IMR-90 (cell line): Measurements from ENCODE around the gene HOXB8. TPM values are rescaled to one million over a fixed set of nuclear protein-coding genes. Genes with fewer than 3 reads are reported as not detected.
A peak's percentile ranks its signal among the peaks of the same experiment; 100 is the strongest.

Source experiments
- ATAC-seq: fragments of 200-7000 bp; cut with Tn5 transposase; 2 replicates; pipeline ENCODE4 v1.9.1; 2020; ENCODE audit warnings: low read depth, mild to moderate bottlenecking, moderate library complexity
- BruUV-seq: library from RNA; stranded (reverse); fragments of 400-500 nt; replicated peaks from 2 replicates; lab custom pipeline; 2021; lab: Mats Ljungman, UMichigan
- CTCF ChIA-PET: fragments of 300-600 bp; formaldehyde crosslinking; extraction: SDS; loops from one replicate; lab custom pipeline; 2021; ENCODE audit warnings: antibody characterized with exemption; lab: Yijun Ruan, JAX
- POLR2A ChIA-PET: fragments of 300-600 bp; sonication (Branson Sonifier 250); formaldehyde crosslinking; loops from one replicate; lab custom pipeline; 2022; ENCODE audit warnings: antibody characterized with exemption; ENCODE audit not compliant: unreplicated experiment; lab: Charles Lee
- DNase-seq: peaks from one replicate; pipeline ENCODE4 v3.0.0; 2013
- H2AFZ ChIP-seq: replicated peaks from 2 replicates; pipeline ENCODE3; 2013; ENCODE audit warnings: low read length, mild to moderate bottlenecking; ENCODE audit not compliant: poor library complexity
- H2AK5ac ChIP-seq: 2 replicates; pipeline ENCODE4 v1.6.1; 2013; ENCODE audit warnings: low read depth, low read length, inconsistent platforms
- H2AK9ac ChIP-seq: replicated peaks from 2 replicates; pipeline ENCODE3; 2013; ENCODE audit warnings: mild to moderate bottlenecking, low read depth, low read length, moderate library complexity; ENCODE audit not compliant: poor library complexity
- H2BK120ac ChIP-seq: 2 replicates; pipeline ENCODE4 v1.6.1; 2013; ENCODE audit warnings: low read depth, low read length, inconsistent platforms
- H2BK15ac ChIP-seq: 3 replicates; pipeline ENCODE4 v1.6.1; 2013; ENCODE audit warnings: low read depth, low read length, inconsistent platforms
- H2BK20ac ChIP-seq: 2 replicates; pipeline ENCODE4 v1.6.1; 2013; ENCODE audit warnings: low read depth, mild to moderate bottlenecking, inconsistent platforms, low read length, moderate library complexity
- H2BK5ac ChIP-seq: 2 replicates; pipeline ENCODE4 v1.6.1; 2013; ENCODE audit warnings: mild to moderate bottlenecking, low read depth, low read length, inconsistent platforms; ENCODE audit not compliant: poor library complexity, severe bottlenecking
- H3K14ac ChIP-seq: replicated peaks from 2 replicates; pipeline ENCODE4 v1.6.1; 2013; ENCODE audit warnings: low read depth, low read length, inconsistent platforms
- H3K18ac ChIP-seq: 2 replicates; pipeline ENCODE4 v1.6.1; 2013; ENCODE audit warnings: low read depth, low read length, control low read depth
- H3K23ac ChIP-seq: 2 replicates; pipeline ENCODE4 v1.6.1; 2013; ENCODE audit warnings: low read depth, low read length, inconsistent platforms
- H3K27ac ChIP-seq: 2 replicates; pipeline ENCODE4 v1.5.1; 2013; ENCODE audit warnings: mild to moderate bottlenecking, control low read depth, low read length; ENCODE audit not compliant: insufficient read depth
- H3K27me3 ChIP-seq: 2 replicates; pipeline ENCODE4 v1.6.1; 2013; ENCODE audit warnings: low read length; ENCODE audit not compliant: control insufficient read depth, insufficient read depth
- H3K36me3 ChIP-seq: 2 replicates; pipeline ENCODE4 v1.6.1; 2013; ENCODE audit warnings: low read length, mixed read lengths; ENCODE audit not compliant: control insufficient read depth, insufficient read depth
- H3K4ac ChIP-seq: 2 replicates; pipeline ENCODE4 v1.6.1; 2013; ENCODE audit warnings: low read depth, low read length, inconsistent platforms
- H3K4me1 ChIP-seq: 2 replicates; pipeline ENCODE4 v1.6.1; 2013; ENCODE audit warnings: low read length, mixed read lengths; ENCODE audit not compliant: control insufficient read depth, insufficient read depth
- H3K4me2 ChIP-seq: 2 replicates; pipeline ENCODE4 v1.6.1; 2013; ENCODE audit warnings: low read depth, mild to moderate bottlenecking, control low read depth, low read length, moderate library complexity
- H3K4me3 ChIP-seq: 2 replicates; pipeline ENCODE4 v1.5.1; 2013; ENCODE audit warnings: low read depth, mild to moderate bottlenecking, control low read depth, low read length, moderate library complexity; ENCODE audit not compliant: insufficient read depth
- H3K56ac ChIP-seq: 2 replicates; pipeline ENCODE4 v1.6.1; 2013; ENCODE audit warnings: low read length, inconsistent platforms; ENCODE audit not compliant: insufficient read depth; ENCODE audit errors: extremely low read depth
- H3K79me1 ChIP-seq, 2 experiments: 2 replicates each; pipeline ENCODE4 v1.6.1; 2013; ENCODE audit warnings: low read length in 2 of 2, inconsistent platforms in 1 of 2, low read depth in 1 of 2
- H3K9ac ChIP-seq: 2 replicates; pipeline ENCODE4 v1.6.1; 2013; ENCODE audit warnings: low read depth, low read length, control low read depth
- H3K9me1 ChIP-seq: 2 replicates; pipeline ENCODE4 v1.6.1; 2013; ENCODE audit warnings: low read length, inconsistent platforms; ENCODE audit not compliant: insufficient read depth
- H3K9me3 ChIP-seq: 2 replicates; pipeline ENCODE4 v1.6.1; 2013; ENCODE audit warnings: low read length; ENCODE audit not compliant: control insufficient read depth, insufficient read depth
- H4K20me1 ChIP-seq: 2 replicates; pipeline ENCODE4 v1.6.1; 2013; ENCODE audit warnings: low read length, inconsistent platforms; ENCODE audit not compliant: insufficient read depth
- H4K5ac ChIP-seq: 2 replicates; pipeline ENCODE4 v1.6.1; 2013; ENCODE audit warnings: mild to moderate bottlenecking, low read depth, low read length, control low read depth
- H4K8ac ChIP-seq, 2 experiments: 2 replicates each; pipeline ENCODE4 v1.6.1; 2013; ENCODE audit warnings: low read depth in 2 of 2, low read length in 2 of 2, control low read depth in 1 of 2, inconsistent platforms in 1 of 2
- H4K91ac ChIP-seq: 2 replicates; pipeline ENCODE4 v1.6.1; 2013; ENCODE audit warnings: low read depth, low read length, inconsistent platforms; ENCODE audit not compliant: insufficient read depth
- CEBPB ChIP-seq: IDR thresholded peaks from 2 replicates; pipeline ENCODE4 v1.6.1; 2012; ENCODE audit warnings: low read depth, low read length, improper control_type of control experiment
- MXI1 ChIP-seq: IDR thresholded peaks from 2 replicates; pipeline ENCODE4 v1.6.1; 2012; ENCODE audit warnings: low read depth, mild to moderate bottlenecking, low read length, moderate library complexity, borderline replicate concordance
- whole genome bisulfite sequencing, 2 experiments: methylation state at CpG; one replicate each; pipeline versions ENCODE4 v1.1.5 to v1.1.7; 2013; ENCODE audit warnings: missing lambda C conversion rate in 2 of 2; ENCODE audit not compliant: insufficient read length in 1 of 2; ENCODE audit errors: extremely low coverage in 2 of 2; 5-methylcytosine and 5-hydroxymethylcytosine counted together
- dilution Hi-C: fragments of 300-500 bp; cut with HindIII; formaldehyde crosslinking; loops from one replicate; pipeline ENCODE4 v1.14.3; 2018; ENCODE audit warnings: low sequenced_read_pairs; ENCODE audit not compliant: unreplicated experiment
- in situ Hi-C: fragments of 300-500 bp; cut with MboI; formaldehyde crosslinking; loops from 3 replicates; pipeline ENCODE4 v1.14.3; 2019; ENCODE audit warnings: low sequenced_read_pairs, inconsistent platforms, mixed read lengths
- intact Hi-C: fragments of 100-400 bp; cut with micrococcal nuclease; formaldehyde crosslinking; loops from 2 replicates; pipeline ENCODE4 v1.10.0; 2022
- polyA plus RNA-seq, 3 experiments: library from polyadenylated mRNA; depleted of rRNA; stranded (reverse); fragments of >200 nt; gene quantifications; 2 replicates each; pipeline ENCODE4 v1.2.3, GENCODE V29; 2012; ENCODE audit warnings: low replicate concordance in 1 of 3
- total RNA-seq: library from RNA; depleted of rRNA; stranded (reverse); fragments of >200 nt; gene quantifications from 2 replicates; pipeline ENCODE4 v1.2.3, GENCODE V29; 2012

Gene HOXB8
- total and polyA plus RNA-seq, 2 of the 4 experiments (the other 2 are of a cell fraction), result 0.54 to 5.3 TPM

DNA sequence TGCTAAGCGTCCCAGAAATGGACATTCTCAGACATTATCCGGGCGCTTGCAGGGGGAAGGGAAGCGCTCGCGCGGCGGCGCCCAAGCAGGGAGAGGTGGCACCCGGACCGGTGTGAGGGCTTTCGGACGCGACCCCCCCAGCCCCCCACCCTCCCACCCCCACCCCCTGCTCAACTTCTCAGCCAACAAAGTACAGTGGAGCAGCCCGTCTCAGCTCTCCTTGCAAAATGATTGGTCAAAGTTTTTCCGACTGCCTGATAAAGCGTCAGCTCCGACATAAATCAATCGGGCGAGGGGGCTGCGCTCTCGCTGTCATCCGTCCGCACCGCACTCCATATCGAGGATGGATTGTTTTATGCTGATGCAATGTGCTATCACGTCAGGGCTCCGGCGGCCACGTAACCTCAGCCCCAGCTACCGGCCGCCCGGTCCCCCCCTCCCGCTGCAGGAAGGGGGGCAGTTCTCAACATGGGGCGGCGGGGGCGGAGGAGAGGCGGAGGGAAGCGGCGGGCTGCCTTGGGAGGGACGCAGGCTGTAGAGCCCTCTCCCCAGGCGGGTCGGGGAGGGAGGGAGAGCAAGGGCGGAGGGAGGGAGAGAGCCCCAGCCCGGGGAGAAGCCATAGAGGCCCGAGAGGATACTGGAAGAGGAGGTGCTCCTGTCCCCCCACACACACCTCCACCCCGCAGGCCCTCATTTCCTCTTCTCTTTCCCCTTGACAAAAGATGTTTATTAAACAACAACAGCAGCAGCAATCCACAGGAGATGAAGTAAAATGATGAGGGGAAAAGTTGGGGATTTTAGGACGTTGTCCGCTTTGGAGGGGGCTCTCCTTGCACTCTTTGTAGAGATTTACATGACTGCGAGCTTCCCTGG is 11.4 kb upstream of the HOXB8 start, which contains the start of gene HOXB9:
TSS of gene HOXB9 (minus strand) at position 114 of the 873 bp plus-strand sequence. CDS start at position 25, 89 bp downstream.
- Histone ChIP-seq H3K9me1 (no peaks in the 10 kb centered on the region; the same call in 1 of the 2 replicates), H2AK5ac (no peak within 1 kb of the TSS), H3K27ac (no peak within 1 kb of the TSS), H2AK9ac (peak within 1 kb of the TSS; percentile 78), H3K9ac (no peak within 1 kb of the TSS), H3K79me1 (no peaks in the 10 kb centered on the region), H4K8ac (no peak within 1 kb of the TSS), H3K4me1 (no peaks in the 10 kb centered on the region; the same call in 1 of the 2 replicates), H3K23ac (0 out of 2 replicates have a peak within 1 kb of the TSS, but pooled peaks have one; percentile 24), H2BK20ac (no peak within 1 kb of the TSS), H2BK15ac (no peak within 1 kb of the TSS), H3K36me3 (no peaks in the 10 kb centered on the region), H3K14ac (no peak within 1 kb of the TSS), H4K5ac (no peak within 1 kb of the TSS), H3K4me3 (peak within 1 kb of the TSS; percentile 38), H3K18ac (no peak within 1 kb of the TSS), H3K56ac (no peak within 1 kb of the TSS), H4K20me1 (peaks cover 12% of the 10 kb centered on the region; the same call in 1 of the 2 replicates), H3K9me3 (peaks cover 28% of the 10 kb centered on the region), H2BK5ac (no peak within 1 kb of the TSS), H2AFZ (peak within 1 kb of the TSS; percentile 64), H2BK120ac (no peak within 1 kb of the TSS), H3K4ac (no peak within 1 kb of the TSS), H3K4me2 (peak within 1 kb of the TSS; percentile 91), H3K27me3 (peaks cover 98% of the 10 kb centered on the region), H4K91ac (no peak within 1 kb of the TSS)
- CTCF ChIA-PET, result interaction anchor here (1.3 kb wide), 1 partner anchor 10 kb away, joined by 4 read pairs; no protein-coding TSS in a partner anchor
- peak; percentile 47 for DNase-seq
- 20% methylated on average over 1 of the region's 50 CpGs; no CpG with 5 or more reads in 1 of the 2 experiments for WGBS, 2 experiments
- in situ Hi-C loops, result loop anchor here (10.0 kb wide), 1 partner anchor 462 kb away; no protein-coding TSS in a partner anchor
- dilution Hi-C loops, result no loop called here
- TF ChIP-seq MXI1 (no peak), CEBPB (peak; percentile 65)
- POLR2A ChIA-PET, result interaction anchor here (0.7 kb wide), 1 partner anchor 39 kb away, joined by 3 read pairs; no protein-coding TSS in a partner anchor
- BruUV-seq, result no TSS peak
- intact Hi-C loops, result no loop called here
- peak; percentile 12; the same call in 1 of the 2 replicates for ATAC-seq
